Activated CD8-positive, alpha-beta T cell treated with anti-CD3 and anti-CD28 coated beads, Interleukin-2, amount 10 ng/mL, durations not matched to agents 7 days and 5 days (primary cell): ENCODE data around the gene SEC24D. TPM values are rescaled to one million over a fixed set of nuclear protein-coding genes. Genes with fewer than 3 reads are reported as not detected.

Experiments
- ATAC-seq: fragments of 150-1000 bp; cut with Tn5 transposase; one replicate; pipeline ENCODE4 v1.10.0; 2021; ENCODE audit warnings: moderate library complexity
- CTCF ChIA-PET: fragments of 350-600 bp; sonication (Branson Sonifier 250); formaldehyde crosslinking; loops from one replicate; lab custom pipeline; 2021; ENCODE audit warnings: antibody characterized with exemption; lab: Charles Lee
- POLR2A ChIA-PET: fragments of 350-600 bp; sonication (Branson Sonifier 250); formaldehyde crosslinking; loops from one replicate; lab custom pipeline; 2021; ENCODE audit warnings: antibody characterized with exemption; lab: Charles Lee
- DNase-seq: peaks from one replicate; pipeline ENCODE4 v3.0.0-alpha.2; 2020
- H3K27ac Mint-ChIP-seq: one replicate; pipeline ENCODE4 v1.8.0; 2021; ENCODE audit warnings: mild to moderate bottlenecking, mixed read lengths
- H3K27me3 Mint-ChIP-seq: one replicate; pipeline ENCODE4 v1.8.0; 2021; ENCODE audit warnings: low read depth, mixed read lengths
- H3K36me3 Mint-ChIP-seq: one replicate; pipeline ENCODE4 v1.8.0; 2021; ENCODE audit warnings: low read depth, mixed read lengths
- H3K4me1 Mint-ChIP-seq: one replicate; pipeline ENCODE4 v1.8.0; 2021; ENCODE audit warnings: low read depth, mixed read lengths
- H3K4me3 Mint-ChIP-seq: one replicate; pipeline ENCODE4 v1.8.0; 2021; ENCODE audit warnings: mild to moderate bottlenecking, mixed read lengths
- H3K9me3 Mint-ChIP-seq: one replicate; pipeline ENCODE4 v1.8.0; 2022; ENCODE audit warnings: mixed read lengths; ENCODE audit not compliant: insufficient read depth
- total RNA-seq, 2 experiments: library from RNA; stranded (reverse); gene quantifications; one replicate each; pipeline ENCODE4 v1.2.3, GENCODE V29; 2021

The SEC24D gene
- total RNA-seq, 2 experiments from 2014 or later, result 29.5 to 32.7 TPM

DNA sequence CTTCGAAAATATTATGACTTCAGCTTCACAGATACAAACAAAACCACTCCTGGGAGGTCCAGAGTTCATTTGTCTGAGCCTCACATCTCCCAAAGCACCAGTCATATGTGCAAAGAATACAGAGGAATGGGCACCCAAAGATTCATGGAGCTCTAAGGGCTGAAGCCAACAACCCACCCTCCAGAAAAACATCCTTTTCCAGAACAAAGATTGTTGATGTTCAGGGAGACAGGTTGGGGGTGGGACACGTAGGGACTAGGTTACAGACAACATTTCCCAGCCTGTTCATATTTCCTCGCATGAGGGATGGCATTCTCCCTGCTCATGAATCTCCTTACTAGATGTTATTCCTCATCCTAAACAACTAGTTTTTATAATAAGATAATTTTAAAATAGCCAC lies 79.5 kb downstream of the SEC24D start:
- DNase-seq (no peak), ATAC-seq (no peak)
- Mint-ChIP-seq H3K4me1 (no peaks in the 10 kb centered on the region), H3K4me3 (no peak overlapping the region), H3K27ac (no peak overlapping the region), H3K27me3 (no peaks in the 10 kb centered on the region), H3K9me3 (no peaks in the 10 kb centered on the region), H3K36me3 (peaks cover 13% of the 10 kb centered on the region)
- CTCF ChIA-PET, result interaction anchor here (1.1 kb wide), 3 partner anchors 11 to 15 kb away, joined by 3 read pairs; no protein-coding TSS in a partner anchor
- POLR2A ChIA-PET, result no interaction called here

DNA sequence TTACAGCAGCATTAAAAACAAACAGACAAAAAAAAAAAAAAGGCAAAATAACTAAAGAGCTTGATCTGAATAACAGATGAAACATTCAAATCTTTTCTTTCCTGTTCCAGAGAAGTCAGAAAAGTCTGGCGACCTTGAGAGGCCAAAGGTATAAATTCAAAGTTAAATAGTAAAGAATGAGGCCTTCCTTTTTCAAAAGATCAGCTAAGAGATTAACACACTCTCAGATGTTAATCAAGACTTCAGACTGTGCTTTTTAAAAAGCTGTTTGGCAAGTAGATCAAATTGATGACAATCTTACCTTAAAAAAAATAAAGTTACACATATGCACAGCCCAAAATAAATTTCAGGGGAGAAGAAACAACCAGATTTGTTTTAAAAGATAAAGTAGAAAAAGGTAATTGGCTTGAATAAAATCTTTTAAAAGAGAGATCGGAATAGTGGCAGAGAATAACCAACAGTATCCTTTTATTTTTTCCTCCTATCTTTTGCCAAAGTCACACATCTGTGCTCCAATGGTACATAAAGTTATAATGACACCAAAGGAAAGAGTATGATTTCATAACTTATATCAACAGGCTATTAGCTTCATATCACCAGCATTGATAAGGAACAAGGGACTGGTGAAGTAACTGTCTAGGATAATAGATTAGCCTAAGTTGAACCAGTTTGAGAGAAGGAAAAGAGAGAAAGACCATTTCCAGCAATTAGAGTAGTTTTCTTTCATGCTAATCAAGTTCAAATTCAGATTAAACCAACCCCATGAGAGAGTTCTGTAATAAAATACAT lies 80.3 kb downstream of the SEC24D start:
- Mint-ChIP-seq H3K27me3 (no peaks in the 10 kb centered on the region), H3K9me3 (no peaks in the 10 kb centered on the region), H3K4me1 (no peaks in the 10 kb centered on the region), H3K27ac (no peak overlapping the region), H3K36me3 (peaks cover 13% of the 10 kb centered on the region), H3K4me3 (no peak overlapping the region)
- DNase-seq (no peak), ATAC-seq (no peak)
- ChIA-PET POLR2A (no interaction called here), CTCF (interaction anchor here (1.1 kb wide), 1 partner anchor 16 kb away, joined by 3 read pairs; no protein-coding TSS in a partner anchor)

DNA sequence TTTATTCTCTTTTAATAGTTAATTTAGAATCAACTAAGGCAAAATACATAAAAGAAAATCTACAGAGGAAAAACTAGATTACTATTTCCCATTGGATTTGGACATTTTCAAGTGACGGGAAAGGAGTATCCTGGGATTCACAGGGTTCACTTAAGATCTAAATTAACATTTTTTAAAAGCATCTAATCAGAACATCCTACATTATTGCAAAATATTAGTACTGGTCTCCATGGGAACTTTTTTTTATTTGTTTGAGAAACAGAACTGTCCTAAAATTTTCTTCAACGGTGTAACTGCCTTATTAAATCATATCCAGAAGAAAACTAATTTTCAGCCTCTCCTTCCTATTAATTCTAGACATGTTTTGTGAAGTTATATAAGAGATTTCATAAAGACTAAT lies 81.0 kb downstream of the SEC24D start:
- ATAC-seq (no peak), DNase-seq (no peak)
- CTCF ChIA-PET, result interaction anchor here (1.0 kb wide), 1 partner anchor 16 kb away, joined by 3 read pairs; no protein-coding TSS in a partner anchor
- H3K9me3 Mint-ChIP-seq, result no peaks in the 10 kb centered on the region
- H3K4me3 Mint-ChIP-seq, result no peak overlapping the region
- peaks cover 12% of the 10 kb centered on the region for H3K36me3 Mint-ChIP-seq
- no peak overlapping the region for H3K27ac Mint-ChIP-seq
- POLR2A ChIA-PET, result no interaction called here
- no peaks in the 10 kb centered on the region for H3K27me3 Mint-ChIP-seq
- H3K4me1 Mint-ChIP-seq, result no peaks in the 10 kb centered on the region

GRCh38 chr4:118753685-118754084 lies 82.2 kb downstream of the SEC24D start:
- ChIA-PET CTCF (interaction anchor here (1.0 to 1.2 kb wide), 2 partner anchors 12 to 17 kb away, joined by 3 to 6 read pairs; no protein-coding TSS in a partner anchor), POLR2A (no interaction called here)
- Mint-ChIP-seq H3K4me1 (no peaks in the 10 kb centered on the region), H3K36me3 (peaks cover 11% of the 10 kb centered on the region), H3K9me3 (no peaks in the 10 kb centered on the region), H3K4me3 (no peak overlapping the region), H3K27me3 (no peaks in the 10 kb centered on the region), H3K27ac (no peak overlapping the region)
- DNase-seq, result no peak
- no peak for ATAC-seq

- ATAC-seq, result no peak
- Mint-ChIP-seq H3K4me3 (no peak overlapping the region), H3K36me3 (peaks cover 11% of the 10 kb centered on the region), H3K27me3 (no peaks in the 10 kb centered on the region), H3K27ac (no peak overlapping the region), H3K4me1 (no peaks in the 10 kb centered on the region), H3K9me3 (no peaks in the 10 kb centered on the region)
- CTCF ChIA-PET, result interaction anchor here (1.2 kb wide), 1 partner anchor 12 kb away, joined by 6 read pairs; no protein-coding TSS in a partner anchor
- no peak for DNase-seq
- POLR2A ChIA-PET, result no interaction called here
Observed at GRCh38 chr4:118753096-118753495, 82.8 kb downstream of the SEC24D start.

DNA sequence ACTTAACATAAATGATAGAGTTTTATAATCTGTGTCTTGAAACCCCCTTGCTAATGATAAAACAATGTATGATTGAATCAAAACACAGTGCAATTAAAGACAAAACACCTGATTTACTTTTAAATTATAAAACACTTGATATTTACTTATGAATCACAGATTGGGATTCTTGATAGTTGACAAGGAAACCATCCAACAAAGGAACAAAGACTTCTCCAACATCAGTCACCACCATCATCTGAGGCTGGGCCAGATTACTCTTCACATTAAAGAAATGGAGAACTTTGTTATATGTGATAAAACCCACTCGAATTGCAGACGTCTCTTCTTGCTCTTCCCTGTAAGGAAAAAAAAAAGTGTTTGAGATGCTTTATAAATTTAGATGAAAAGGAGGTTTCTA lies 83.4 kb downstream of the SEC24D start:
- no peaks in the 10 kb centered on the region for H3K4me1 Mint-ChIP-seq
- ATAC-seq (no peak), DNase-seq (no peak)
- POLR2A ChIA-PET, result no interaction called here
- no peak overlapping the region for H3K4me3 Mint-ChIP-seq
- H3K27ac Mint-ChIP-seq, result no peak overlapping the region
- CTCF ChIA-PET, result interaction anchor here (1.2 kb wide), 1 partner anchor 11 kb away, joined by 6 read pairs; no protein-coding TSS in a partner anchor
- H3K27me3 Mint-ChIP-seq, result no peaks in the 10 kb centered on the region
- peaks cover 11% of the 10 kb centered on the region for H3K36me3 Mint-ChIP-seq
- H3K9me3 Mint-ChIP-seq, result no peaks in the 10 kb centered on the region

- H3K27me3 Mint-ChIP-seq, result no peaks in the 10 kb centered on the region
- H3K27ac Mint-ChIP-seq, result no peak overlapping the region
- no peak for ATAC-seq
- no peaks in the 10 kb centered on the region for H3K4me1 Mint-ChIP-seq
- H3K9me3 Mint-ChIP-seq, result no peaks in the 10 kb centered on the region
- peaks cover 11% of the 10 kb centered on the region for H3K36me3 Mint-ChIP-seq
- no peak overlapping the region for H3K4me3 Mint-ChIP-seq
- ChIA-PET POLR2A (no interaction called here), CTCF (no interaction called here)
- DNase-seq, result no peak
Observed at GRCh38 chr4:118751629-118752323, 84.2 kb downstream of the SEC24D start.

DNA sequence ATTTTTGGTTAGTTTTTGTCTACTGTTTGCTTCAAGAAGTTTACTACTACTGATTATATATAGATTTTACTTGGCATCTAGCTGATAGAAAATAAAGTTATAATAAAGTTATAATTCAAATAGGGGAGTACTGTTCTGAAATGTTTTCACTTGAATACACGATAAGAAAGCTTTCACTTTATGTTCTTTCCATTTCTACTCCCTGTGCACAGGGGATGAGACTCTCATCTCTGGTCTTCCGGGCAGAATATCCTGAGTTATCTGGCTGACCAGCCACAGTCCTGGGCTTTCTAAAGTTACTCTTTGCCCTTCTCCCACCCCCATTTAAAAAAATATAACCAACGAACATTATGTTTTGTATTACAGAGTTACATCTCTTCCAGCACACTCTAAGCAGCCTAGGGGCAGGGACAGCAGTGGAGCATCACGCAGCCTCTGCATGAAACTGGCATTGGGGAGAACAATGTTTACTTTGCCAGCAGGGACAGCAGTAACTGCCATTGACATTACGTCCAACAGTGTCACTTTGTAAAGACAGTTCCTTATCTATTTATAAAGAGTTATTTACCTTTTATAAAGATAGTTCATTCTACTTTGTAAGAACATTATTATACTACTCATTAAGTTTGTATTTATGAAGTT lies 86.5 kb downstream of the SEC24D start:
- Mint-ChIP-seq H3K4me1 (no peaks in the 10 kb centered on the region), H3K27me3 (no peaks in the 10 kb centered on the region), H3K4me3 (no peak overlapping the region), H3K9me3 (no peaks in the 10 kb centered on the region), H3K36me3 (peaks cover 14% of the 10 kb centered on the region), H3K27ac (no peak overlapping the region)
- ChIA-PET POLR2A (no interaction called here), CTCF (no interaction called here)
- no peak for ATAC-seq
- no peak for DNase-seq

GRCh38 chr4:118746251-118746919 lies 89.5 kb downstream of the SEC24D start:
- Mint-ChIP-seq H3K9me3 (no peaks in the 10 kb centered on the region), H3K4me1 (no peaks in the 10 kb centered on the region), H3K27me3 (no peaks in the 10 kb centered on the region), H3K4me3 (no peak overlapping the region), H3K27ac (no peak overlapping the region), H3K36me3 (peaks cover 17% of the 10 kb centered on the region)
- ChIA-PET CTCF (interaction anchor here (1.3 to 1.9 kb wide), 4 partner anchors 25 to 93 kb away, joined by 3 to 8 read pairs (median 5); no protein-coding TSS in a partner anchor), POLR2A (no interaction called here)
- no peak for DNase-seq
- no peak for ATAC-seq

DNA sequence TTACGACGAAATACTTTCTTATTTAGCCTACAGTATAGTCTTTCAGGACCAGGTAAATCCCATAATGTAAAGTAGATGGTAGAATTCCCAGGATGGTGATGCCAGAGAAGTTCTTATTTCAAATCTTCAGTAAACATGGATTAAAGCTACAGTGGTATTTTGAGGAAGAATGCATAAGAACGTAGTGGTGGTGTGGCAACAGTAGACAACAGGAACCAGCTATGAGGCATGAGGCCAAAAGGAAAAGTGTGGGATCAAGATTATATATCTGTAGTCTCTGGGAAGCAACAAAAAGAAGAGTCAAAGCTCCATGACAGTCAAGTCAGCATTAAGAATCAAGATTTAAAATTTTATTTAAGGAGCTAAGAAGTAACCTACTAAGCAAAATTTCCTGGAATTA lies 90.6 kb downstream of the SEC24D start:
- ChIA-PET CTCF (interaction anchor here (0.8 to 1.9 kb wide), 5 partner anchors 11 to 94 kb away, joined by 3 to 8 read pairs (median 4); no protein-coding TSS in a partner anchor), POLR2A (no interaction called here)
- H3K4me3 Mint-ChIP-seq, result no peak overlapping the region
- H3K27ac Mint-ChIP-seq, result no peak overlapping the region
- ATAC-seq (no peak), DNase-seq (no peak)
- H3K9me3 Mint-ChIP-seq, result no peaks in the 10 kb centered on the region
- no peaks in the 10 kb centered on the region for H3K4me1 Mint-ChIP-seq
- no peaks in the 10 kb centered on the region for H3K27me3 Mint-ChIP-seq
- H3K36me3 Mint-ChIP-seq, result peaks cover 17% of the 10 kb centered on the region

DNA sequence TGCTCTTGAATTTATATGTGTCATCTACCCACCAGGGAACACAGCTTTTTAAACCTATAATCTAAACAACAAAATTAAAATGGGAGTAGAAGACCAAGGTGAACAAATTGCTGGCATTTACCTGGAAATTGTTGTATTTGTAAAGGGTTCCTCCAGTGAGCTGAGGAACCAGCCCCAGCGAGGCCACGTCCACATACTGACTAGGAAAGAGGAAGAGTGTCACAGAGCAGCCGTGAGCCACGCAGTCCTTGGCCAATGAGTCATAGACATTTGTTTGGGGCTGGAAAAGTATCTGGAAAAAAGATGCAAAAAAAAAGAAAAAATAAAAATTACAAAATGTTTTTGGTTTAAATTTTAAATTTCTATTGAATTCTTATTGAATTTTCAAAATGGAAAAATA lies 92.1 kb downstream of the SEC24D start:
- Mint-ChIP-seq H3K4me3 (no peak overlapping the region), H3K9me3 (no peaks in the 10 kb centered on the region), H3K27me3 (no peaks in the 10 kb centered on the region), H3K27ac (no peak overlapping the region), H3K36me3 (peaks cover 26% of the 10 kb centered on the region), H3K4me1 (no peaks in the 10 kb centered on the region)
- CTCF ChIA-PET, result interaction anchor here (1.2 kb wide), 1 partner anchor 28 kb away, joined by 4 read pairs; no protein-coding TSS in a partner anchor
- ATAC-seq (no peak), DNase-seq (no peak)
- POLR2A ChIA-PET, result no interaction called here
